Stimulated activated CD4-positive, alpha-beta T cell treated with anti-CD3 and anti-CD28 coated beads, Interleukin-4, amount 100 ng/mL, for 1 hour (primary cell): Measurements from ENCODE around the gene TRIM45.
"Not testable (repeated sequence)": the region's sequence is repeated elsewhere in the genome, so short reads cannot be mapped to it uniquely, and the experiment has no call there.

Source experiments
- DNase-seq: peaks from one replicate; pipeline ENCODE4 v3.0.0-alpha.2; 2020

TRIM45 gene

DNA sequence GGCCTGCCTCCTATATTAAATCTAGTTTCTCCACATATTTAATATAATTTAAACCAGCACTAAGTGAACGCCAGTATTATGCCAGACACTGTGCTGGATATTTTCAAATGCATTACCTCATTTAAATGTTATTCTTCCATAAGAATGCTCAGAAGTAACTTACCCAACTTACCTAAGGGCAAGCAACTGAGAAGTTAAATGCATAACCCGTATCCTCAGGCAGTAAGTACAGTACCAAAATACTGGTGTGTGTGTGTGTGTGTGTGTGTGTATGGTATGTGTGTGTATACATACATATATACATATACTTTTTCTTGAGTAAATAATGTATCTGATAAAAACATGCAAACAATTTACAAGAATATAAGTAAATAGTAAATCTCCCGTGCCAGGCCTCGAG is 9.0 kb upstream of the TRIM45 start:
- DNase-seq = no peak

DNA sequence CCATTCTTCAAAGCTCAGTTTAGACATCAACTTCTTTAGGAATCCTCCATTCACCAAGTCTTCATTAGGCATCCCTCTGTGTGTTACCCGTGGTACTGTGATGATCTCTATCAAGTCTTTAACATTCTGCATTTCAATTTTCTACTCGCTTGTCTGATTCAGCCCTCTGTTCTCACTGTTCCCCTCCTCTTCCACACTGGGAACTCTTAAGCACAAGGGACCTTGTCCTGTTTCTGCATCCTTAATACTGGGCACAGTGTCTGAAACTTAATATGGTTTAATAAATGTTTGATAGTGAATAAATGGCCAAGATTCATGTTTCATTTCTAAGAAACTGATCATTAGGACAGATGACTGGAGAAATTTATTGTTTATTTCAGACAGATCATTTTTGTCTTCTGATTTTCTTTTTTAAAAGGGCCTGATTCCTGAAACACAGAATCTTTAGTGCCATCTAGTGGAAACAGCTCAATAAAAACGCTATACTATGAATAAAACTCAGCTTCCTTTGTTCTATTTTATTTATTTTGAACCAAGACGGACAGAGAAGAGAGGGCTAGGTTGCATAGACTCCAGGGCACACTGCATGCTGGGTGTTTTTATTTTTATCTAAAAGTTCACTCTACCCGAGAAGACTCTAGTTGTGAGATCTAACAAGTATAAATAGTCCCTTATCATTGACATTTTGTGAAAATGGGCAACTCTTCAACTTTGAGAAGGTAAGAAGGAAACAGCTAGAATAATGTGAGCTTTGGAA is 7.0 kb upstream of the TRIM45 start:
- DNase-seq = no peak

DNA sequence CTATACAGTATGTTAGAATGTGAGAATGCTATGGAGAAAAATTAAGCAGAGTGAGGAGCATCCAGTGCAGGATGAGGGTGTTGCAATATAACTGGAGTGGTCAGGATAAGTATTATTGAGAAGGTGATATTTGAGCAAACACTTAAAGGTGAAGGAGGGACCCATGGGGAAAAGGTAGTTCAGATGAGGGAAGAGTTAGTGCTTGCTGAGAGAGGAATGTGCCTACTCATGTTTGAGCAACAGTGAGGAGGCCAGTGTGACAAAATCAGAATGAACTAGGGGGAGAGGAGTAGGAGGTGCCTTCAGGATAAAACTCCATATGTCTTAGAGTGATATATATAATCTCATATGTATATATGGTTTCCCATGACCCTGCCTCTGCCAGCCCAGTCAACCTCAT is 6.2 kb upstream of the TRIM45 start:
- no peak for DNase-seq

GRCh38 chr1:117124661-117125060 is 3.1 kb upstream of the TRIM45 start:
- no peak for DNase-seq

- DNase-seq = no peak
Observed at GRCh38 chr1:117123274-117123673, 1.7 kb upstream of the TRIM45 start.

GRCh38 chr1:117122330-117123025 is 929 bp upstream of the TRIM45 start:
- no peak for DNase-seq

DNA sequence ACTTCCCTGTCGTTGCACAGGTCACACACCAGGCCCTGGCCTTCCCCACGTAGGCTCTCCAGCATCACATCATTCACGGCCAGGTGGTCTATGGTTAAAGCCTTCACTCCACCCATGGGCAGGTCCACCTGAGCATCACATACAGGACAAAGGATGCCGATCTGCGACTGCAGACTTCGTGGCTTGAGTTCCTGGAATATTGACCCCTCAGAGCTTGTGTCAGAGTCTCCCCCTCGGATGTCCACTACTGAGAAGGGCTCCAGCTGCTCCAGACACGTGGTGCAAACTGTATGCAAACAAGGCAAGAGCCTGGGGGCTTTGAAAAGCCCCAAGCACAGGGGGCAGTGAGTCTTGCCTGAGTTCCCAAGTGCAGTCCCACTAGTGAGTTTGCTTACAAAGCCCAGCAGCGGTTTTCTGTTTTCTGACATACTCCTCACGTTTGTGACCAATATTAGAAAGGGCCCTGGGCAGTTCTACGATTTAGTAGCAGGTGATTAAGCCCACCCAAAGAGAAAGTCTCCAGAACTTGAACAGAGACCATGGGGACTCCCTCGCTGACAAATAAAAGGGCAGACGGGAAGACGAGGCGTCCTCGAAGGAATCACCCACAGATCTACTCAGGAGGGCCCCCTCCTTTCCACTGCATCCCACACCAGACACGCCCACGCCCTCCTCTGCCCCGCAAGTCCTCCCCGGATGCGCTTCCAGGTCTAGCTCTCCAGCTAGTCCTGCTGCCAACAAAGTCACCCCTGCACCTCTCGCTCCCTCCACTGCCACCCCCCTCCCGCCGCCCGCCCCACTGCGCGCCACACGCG is 568 bp downstream of the TRIM45 start:
- DNase-seq = no peak

GRCh38 chr1:117119144-117119543 is 2.4 kb downstream of the TRIM45 start:
- DNase-seq = not testable (repeated sequence)

DNA sequence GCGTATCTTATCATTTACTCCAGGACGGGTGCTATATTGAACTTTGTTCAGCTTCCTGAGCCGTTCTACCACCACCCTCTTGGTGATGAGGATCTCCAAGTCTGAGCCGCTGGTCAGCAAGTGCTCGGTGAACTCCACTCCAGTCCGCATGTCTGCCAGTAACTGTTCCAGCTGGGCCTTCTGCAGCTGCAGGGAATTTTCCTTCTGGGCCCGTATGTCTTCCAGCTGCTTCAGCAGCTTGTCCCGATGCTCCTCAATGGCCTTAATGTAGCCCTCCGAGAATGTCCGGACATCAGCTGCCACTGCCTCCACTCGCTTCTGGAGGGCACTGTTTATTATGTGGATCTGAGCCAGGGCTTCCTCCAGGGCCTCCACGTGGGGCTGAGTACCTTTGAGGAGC is 3.4 kb downstream of the TRIM45 start:
- no peak for DNase-seq

DNA sequence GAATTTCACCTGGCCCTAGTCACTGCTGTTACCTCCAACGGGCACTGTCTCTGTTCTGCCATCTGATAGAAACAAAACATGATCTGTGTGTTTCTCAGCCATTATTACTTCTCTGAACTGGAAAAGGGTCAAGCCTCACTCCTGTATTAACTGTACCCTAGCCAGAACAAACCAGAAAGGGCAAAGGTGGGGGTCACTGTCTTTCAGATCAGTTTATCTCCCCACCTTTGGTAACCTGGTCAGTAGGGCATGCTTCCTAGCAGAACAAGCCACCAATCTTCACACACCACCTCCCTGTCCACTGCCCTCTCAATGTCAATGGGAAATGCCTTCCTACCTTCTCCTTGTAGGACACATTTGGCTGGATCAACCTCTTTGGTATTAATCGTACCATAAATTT is 3.9 kb downstream of the TRIM45 start:
- DNase-seq = no peak

DNA sequence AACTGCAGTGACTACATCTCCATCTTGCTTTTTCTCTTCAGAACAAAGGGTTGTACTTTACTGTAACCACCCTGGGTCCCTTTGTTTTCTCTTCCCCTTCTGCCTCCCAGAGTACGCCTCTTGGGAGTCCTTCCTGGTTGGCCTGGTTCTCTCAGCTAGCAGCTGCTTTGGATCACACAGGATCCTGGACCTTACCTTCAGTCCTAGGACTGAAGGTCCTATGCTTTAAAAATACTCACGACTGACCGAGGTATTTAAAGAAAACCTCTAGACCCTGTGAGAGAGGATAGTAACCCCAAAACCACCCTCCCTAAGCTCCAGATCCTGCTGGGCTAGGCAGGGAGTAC is 4.8 kb downstream of the TRIM45 start:
- DNase-seq = no peak

GRCh38 chr1:117116090-117116783 is 5.3 kb downstream of the TRIM45 start:
- no peak for DNase-seq

DNA sequence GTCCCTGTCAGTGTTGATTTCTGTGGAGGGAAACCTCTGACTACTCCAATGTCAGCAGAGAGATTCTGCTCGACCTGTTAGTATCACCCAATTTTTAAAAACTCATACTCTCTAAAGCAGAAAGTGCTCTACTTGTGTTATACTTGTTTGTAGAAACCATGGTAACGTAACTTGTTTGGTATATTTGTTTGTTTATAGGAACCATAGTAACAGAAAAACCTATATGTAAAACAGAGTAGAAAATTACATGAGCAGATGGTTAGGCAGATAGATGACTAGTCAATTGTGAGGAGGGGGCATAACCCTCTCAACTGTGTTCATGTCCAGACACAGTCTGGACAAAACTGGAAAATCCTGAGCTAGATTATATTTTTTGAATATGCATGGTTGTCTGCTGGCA is 6.7 kb downstream of the TRIM45 start:
- DNase-seq = no peak

GRCh38 chr1:117113199-117113598 is 8.3 kb downstream of the TRIM45 start:
- DNase-seq = no peak

GRCh38 chr1:117112047-117112717 is 9.4 kb downstream of the TRIM45 start:
- no peak for DNase-seq

DNA sequence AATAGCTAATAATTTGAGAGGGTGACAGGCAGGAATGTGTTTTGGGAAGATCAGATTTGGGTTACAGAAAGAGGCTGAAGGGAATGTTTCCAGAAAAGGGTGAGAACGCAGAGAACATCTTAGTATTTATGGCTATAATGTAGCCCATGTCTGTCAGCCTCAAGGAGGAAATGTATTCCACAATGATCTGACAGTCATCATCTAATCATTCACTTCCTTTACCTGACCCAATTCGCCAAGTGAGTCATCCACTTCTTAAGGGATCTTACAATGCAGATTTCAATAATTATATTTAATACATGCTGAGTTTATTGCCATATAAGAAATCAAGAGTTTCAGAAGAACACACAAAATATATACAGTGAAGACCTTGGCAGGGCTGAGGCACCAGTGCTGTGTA is 10.8 kb downstream of the TRIM45 start:
- DNase-seq = no peak

GRCh38 chr1:117107364-117107763 is 14.2 kb downstream of the TRIM45 start:
- DNase-seq = no peak

DNA sequence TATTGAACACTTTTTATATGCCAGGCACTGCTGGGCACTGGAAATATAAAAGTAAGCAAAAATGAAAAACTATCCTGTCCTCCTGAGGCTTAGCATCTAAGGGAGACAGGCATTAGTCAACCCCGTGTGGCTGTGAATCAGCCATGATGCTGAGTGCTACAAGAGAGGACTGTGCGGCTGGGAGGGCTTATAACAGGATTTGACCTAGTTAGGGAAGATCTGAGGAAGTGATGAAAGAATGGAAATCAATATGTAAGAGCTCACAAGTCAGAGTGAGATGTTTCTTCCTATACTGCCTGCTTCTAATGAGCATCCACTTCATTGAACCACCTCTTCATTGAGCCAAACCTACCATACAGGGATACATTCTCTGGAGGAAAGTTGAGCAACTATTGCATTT is 15.1 kb downstream of the TRIM45 start:
- DNase-seq = no peak

DNA sequence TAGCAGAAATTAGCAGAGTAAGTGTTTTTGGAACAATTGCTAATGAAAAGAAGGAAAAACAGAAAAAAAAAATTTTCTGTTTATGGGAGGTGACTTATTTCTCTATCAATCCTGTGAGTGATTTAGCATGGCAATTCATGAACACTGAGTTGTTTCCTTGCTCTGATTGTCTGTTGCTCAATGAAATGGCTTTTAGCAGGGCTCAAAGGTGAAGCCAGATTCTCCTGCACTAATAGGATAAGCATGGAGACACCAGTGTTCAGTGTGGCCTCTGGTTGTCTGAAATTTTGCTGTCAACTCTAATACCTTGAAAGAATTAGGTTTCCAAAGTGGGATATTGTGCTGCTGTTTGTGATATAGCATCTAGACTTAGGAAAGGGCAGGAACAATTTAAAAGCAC is 15.8 kb downstream of the TRIM45 start:
- DNase-seq = no peak

- DNase-seq = no peak
Observed at GRCh38 chr1:117104986-117105385, 16.6 kb downstream of the TRIM45 start.

DNA sequence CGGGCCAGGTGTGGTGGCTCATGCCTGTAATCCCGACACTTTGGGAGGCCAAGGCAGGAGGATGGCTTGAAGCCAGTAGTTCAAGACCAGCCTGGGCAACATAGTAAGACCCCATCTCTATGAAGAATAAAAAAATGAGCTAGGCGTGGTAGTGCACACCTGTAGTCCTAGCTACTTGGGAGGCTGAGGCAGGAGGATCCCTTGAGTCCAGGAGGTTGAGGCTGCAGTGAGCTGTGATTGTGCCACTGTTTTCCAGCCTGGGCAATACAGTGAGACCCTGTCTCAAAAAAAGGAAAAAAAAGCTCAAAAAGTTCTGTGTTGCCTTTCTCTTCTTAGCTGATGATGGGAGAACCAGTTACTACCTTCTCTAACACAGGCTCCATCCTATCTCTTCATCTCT is 19.7 kb downstream of the TRIM45 start:
- DNase-seq = not testable (repeated sequence)

GRCh38 chr1:117101334-117101733 is 20.2 kb downstream of the TRIM45 start:
- DNase-seq = no peak
